ENCODE results near the gene RAB7A.
"Not testable (repeated sequence)": the region's sequence is repeated elsewhere in the genome, so short reads cannot be mapped to it uniquely, and the experiment has no call there.

RAB7A gene

GRCh38 chr3:128823008-128823407, 97.0 kb downstream of the RAB7A start:
- Histone ChIP-seq H3K36me3 (ENCODE audit: control insufficient read depth, insufficient read depth, low read length) (peaks cover 22% of the 10 kb centered on the region), H3K27me3 (ENCODE audit: control insufficient read depth, insufficient read depth, low read length) (no peaks in the 10 kb centered on the region), H3K4me1 (ENCODE audit: control insufficient read depth, insufficient read depth, low read length) (no peaks in the 10 kb centered on the region), H3K4me3 (ENCODE audit: low read depth, low read length) (no peak overlapping the region), H3K9ac (ENCODE audit: low read length) (no peak overlapping the region), H3K9me3 (ENCODE audit: control insufficient read depth, insufficient read depth, low read depth, low read length) (no peaks in the 10 kb centered on the region), H3K27ac (ENCODE audit: low read depth, low read length) (no peak overlapping the region)

DNA sequence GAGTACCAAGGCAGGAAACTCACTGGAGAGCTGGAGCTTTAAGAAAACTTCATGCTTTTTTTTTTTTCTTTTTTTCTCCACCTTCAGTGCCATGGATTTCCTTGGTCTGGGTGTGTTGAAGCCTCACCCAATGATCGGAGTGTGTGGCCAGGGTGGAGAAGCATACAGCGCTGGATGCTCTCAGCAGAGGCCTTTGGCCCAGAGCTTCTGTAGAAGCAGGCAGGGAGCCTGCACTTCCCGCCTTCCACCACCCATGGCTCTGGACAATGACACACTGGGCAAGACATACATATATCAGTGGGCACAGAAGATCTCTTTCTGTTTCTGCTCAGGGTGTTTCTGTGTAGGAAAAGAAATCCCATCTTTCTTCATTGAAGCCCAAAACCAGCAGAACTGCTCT, 97.6 kb downstream of the RAB7A start:
- no peaks in the 10 kb centered on the region for H3K4me1 ChIP-seq (ENCODE audit: control insufficient read depth, insufficient read depth, low read length)
- H3K27me3 ChIP-seq (ENCODE audit: control insufficient read depth, insufficient read depth, low read length) = no peaks in the 10 kb centered on the region
- H3K9me3 ChIP-seq (ENCODE audit: control insufficient read depth, insufficient read depth, low read depth, low read length) = no peaks in the 10 kb centered on the region
- H3K9ac ChIP-seq (ENCODE audit: low read length) = no peak overlapping the region
- H3K27ac ChIP-seq (ENCODE audit: low read depth, low read length) = no peak overlapping the region
- H3K4me3 ChIP-seq (ENCODE audit: low read depth, low read length) = no peak overlapping the region
- peaks cover 16% of the 10 kb centered on the region for H3K36me3 ChIP-seq (ENCODE audit: control insufficient read depth, insufficient read depth, low read length)

- Histone ChIP-seq H3K9me3 (ENCODE audit: control insufficient read depth, insufficient read depth, low read depth, low read length) (no peaks in the 10 kb centered on the region), H3K4me3 (ENCODE audit: low read depth, low read length) (no peak overlapping the region), H3K27me3 (ENCODE audit: control insufficient read depth, insufficient read depth, low read length) (no peaks in the 10 kb centered on the region), H3K4me1 (ENCODE audit: control insufficient read depth, insufficient read depth, low read length) (no peaks in the 10 kb centered on the region), H3K27ac (ENCODE audit: low read depth, low read length) (no peak overlapping the region), H3K36me3 (ENCODE audit: control insufficient read depth, insufficient read depth, low read length) (peaks cover 9% of the 10 kb centered on the region), H3K9ac (ENCODE audit: low read length) (no peak overlapping the region)
Observed at GRCh38 chr3:128824132-128824850, 98.3 kb downstream of the RAB7A start.

DNA sequence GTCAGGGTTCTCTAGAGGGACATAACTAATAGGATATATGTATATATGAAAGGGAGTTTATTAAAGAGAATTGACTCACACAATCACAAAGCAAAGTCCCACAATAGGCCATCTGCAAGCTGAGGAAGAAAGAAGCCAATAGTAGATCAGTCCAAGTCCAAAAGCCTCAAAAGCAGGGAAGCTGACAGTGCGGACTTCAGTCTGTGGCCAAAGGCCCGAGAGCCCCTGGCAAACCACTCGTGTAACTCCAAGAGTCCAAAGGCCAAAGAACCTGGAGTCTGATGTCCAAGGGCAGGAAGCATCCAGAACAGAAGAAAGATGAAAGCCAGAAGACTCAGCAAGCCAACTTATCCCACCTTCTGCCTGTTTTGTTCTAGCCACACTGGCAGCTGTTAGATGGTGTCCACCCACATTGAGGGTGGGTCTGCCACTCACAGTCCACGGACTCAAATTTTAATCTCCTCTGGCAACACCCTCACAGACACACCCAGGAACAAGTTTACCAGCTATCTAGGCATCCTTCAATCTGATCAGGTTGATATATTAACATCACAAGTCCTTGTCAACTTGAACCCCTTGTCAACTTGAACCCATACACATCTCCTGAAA, 99.2 kb downstream of the RAB7A start:
- no peaks in the 10 kb centered on the region for H3K9me3 ChIP-seq (ENCODE audit: control insufficient read depth, insufficient read depth, low read depth, low read length)
- H3K4me1 ChIP-seq (ENCODE audit: control insufficient read depth, insufficient read depth, low read length) = no peaks in the 10 kb centered on the region
- no peaks in the 10 kb centered on the region for H3K27me3 ChIP-seq (ENCODE audit: control insufficient read depth, insufficient read depth, low read length)
- no peak overlapping the region for H3K9ac ChIP-seq (ENCODE audit: low read length)
- no peak overlapping the region for H3K27ac ChIP-seq (ENCODE audit: low read depth, low read length)
- peaks cover 4% of the 10 kb centered on the region; the same call in 1 of the 2 replicates for H3K36me3 ChIP-seq (ENCODE audit: control insufficient read depth, insufficient read depth, low read length)
- H3K4me3 ChIP-seq (ENCODE audit: low read depth, low read length) = no peak overlapping the region

GRCh38 chr3:128829087-128829486, 103.1 kb downstream of the RAB7A start:
- not testable (repeated sequence) for H3K4me3 ChIP-seq (ENCODE audit: low read depth, low read length); H3K4me1 ChIP-seq (ENCODE audit: control insufficient read depth, insufficient read depth, low read length); H3K27me3 ChIP-seq (ENCODE audit: control insufficient read depth, insufficient read depth, low read length); H3K27ac ChIP-seq (ENCODE audit: low read depth, low read length); H3K36me3 ChIP-seq (ENCODE audit: control insufficient read depth, insufficient read depth, low read length); H3K9me3 ChIP-seq (ENCODE audit: control insufficient read depth, insufficient read depth, low read depth, low read length); H3K9ac ChIP-seq (ENCODE audit: low read length)

GRCh38 chr3:128829925-128830625, 104.1 kb downstream of the RAB7A start:
- H3K27me3 ChIP-seq (ENCODE audit: control insufficient read depth, insufficient read depth, low read length); H3K9me3 ChIP-seq (ENCODE audit: control insufficient read depth, insufficient read depth, low read depth, low read length); H3K4me1 ChIP-seq (ENCODE audit: control insufficient read depth, insufficient read depth, low read length); H3K36me3 ChIP-seq (ENCODE audit: control insufficient read depth, insufficient read depth, low read length); H3K4me3 ChIP-seq (ENCODE audit: low read depth, low read length); H3K9ac ChIP-seq (ENCODE audit: low read length); H3K27ac ChIP-seq (ENCODE audit: low read depth, low read length): not testable (repeated sequence)

DNA sequence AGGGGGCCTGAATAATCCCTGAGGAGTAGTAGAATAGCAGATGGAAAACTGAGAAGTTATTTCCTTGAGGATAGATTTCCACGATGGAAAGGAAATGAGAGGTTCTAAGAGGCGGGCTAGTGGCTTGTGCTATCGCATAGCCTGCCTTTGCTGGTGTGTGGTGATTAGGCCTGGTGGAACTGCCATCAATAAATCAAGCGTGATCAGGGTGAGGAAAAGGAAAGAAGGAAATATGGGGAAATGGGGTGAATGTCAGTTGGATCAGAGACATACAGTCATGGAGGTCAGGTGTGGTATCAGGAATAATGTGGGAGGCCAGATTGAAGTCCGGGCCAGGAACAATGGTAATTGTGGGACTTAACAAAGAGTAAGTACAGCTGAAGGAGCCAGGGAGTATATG, 104.8 kb downstream of the RAB7A start:
- H3K27ac ChIP-seq (ENCODE audit: low read depth, low read length); H3K27me3 ChIP-seq (ENCODE audit: control insufficient read depth, insufficient read depth, low read length); H3K9me3 ChIP-seq (ENCODE audit: control insufficient read depth, insufficient read depth, low read depth, low read length); H3K4me1 ChIP-seq (ENCODE audit: control insufficient read depth, insufficient read depth, low read length); H3K36me3 ChIP-seq (ENCODE audit: control insufficient read depth, insufficient read depth, low read length); H3K9ac ChIP-seq (ENCODE audit: low read length); H3K4me3 ChIP-seq (ENCODE audit: low read depth, low read length): not testable (repeated sequence)

DNA sequence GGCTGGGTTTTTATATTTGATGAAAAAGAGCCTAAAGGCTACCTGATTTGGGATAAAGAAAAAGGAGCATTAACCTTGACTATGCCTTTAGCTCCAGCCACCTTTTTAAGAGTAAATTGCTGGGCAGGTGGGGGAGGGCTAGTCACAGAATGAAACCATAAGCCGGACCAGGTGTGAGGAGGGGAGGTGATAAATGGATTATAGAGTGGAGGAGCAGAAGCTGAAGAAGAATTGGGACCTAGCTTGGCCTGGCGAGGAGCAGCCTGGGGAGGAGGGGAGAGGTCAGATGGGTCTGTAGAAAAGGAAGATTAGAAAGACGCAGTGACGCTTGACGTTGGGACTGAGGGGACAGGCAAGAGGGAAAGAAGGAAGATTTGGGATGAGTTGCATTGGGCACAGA, 107.0 kb downstream of the RAB7A start:
- H3K9me3 ChIP-seq (ENCODE audit: control insufficient read depth, insufficient read depth, low read depth, low read length); H3K27me3 ChIP-seq (ENCODE audit: control insufficient read depth, insufficient read depth, low read length): not testable (repeated sequence)

DNA sequence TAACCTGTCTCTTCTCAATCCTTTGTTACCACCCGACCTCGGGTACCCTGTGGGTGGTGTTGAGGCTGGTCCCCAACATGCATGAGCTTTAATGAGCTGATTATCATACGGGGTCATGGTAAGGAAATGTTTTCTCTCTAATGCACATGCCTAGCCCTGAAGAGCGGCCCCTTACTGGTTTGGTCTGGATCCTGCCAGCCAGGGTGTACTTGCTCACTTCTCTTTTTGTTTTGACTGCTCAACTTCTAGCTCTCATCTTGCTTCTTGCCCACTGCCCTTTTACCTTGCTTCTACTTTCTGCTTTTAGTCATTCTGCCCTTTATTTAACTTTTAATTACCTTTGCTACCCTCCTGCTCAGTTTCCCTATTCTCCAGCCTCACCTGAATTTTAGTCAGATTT, 109.1 kb downstream of the RAB7A start:
- Histone ChIP-seq H3K9me3 (ENCODE audit: control insufficient read depth, insufficient read depth, low read depth, low read length) (no peaks in the 10 kb centered on the region), H3K4me1 (ENCODE audit: control insufficient read depth, insufficient read depth, low read length) (no peaks in the 10 kb centered on the region), H3K27ac (ENCODE audit: low read depth, low read length) (no peak overlapping the region), H3K9ac (ENCODE audit: low read length) (no peak overlapping the region), H3K27me3 (ENCODE audit: control insufficient read depth, insufficient read depth, low read length) (no peaks in the 10 kb centered on the region), H3K36me3 (ENCODE audit: control insufficient read depth, insufficient read depth, low read length) (no peaks in the 10 kb centered on the region), H3K4me3 (ENCODE audit: low read depth, low read length) (no peak overlapping the region)

More for the DNA sequence above, 107.0 kb downstream of the RAB7A start:
- not testable (repeated sequence) for H3K27ac ChIP-seq (ENCODE audit: low read depth, low read length); H3K9ac ChIP-seq (ENCODE audit: low read length); H3K4me3 ChIP-seq (ENCODE audit: low read depth, low read length); H3K36me3 ChIP-seq (ENCODE audit: control insufficient read depth, insufficient read depth, low read length); H3K4me1 ChIP-seq (ENCODE audit: control insufficient read depth, insufficient read depth, low read length)

DNA sequence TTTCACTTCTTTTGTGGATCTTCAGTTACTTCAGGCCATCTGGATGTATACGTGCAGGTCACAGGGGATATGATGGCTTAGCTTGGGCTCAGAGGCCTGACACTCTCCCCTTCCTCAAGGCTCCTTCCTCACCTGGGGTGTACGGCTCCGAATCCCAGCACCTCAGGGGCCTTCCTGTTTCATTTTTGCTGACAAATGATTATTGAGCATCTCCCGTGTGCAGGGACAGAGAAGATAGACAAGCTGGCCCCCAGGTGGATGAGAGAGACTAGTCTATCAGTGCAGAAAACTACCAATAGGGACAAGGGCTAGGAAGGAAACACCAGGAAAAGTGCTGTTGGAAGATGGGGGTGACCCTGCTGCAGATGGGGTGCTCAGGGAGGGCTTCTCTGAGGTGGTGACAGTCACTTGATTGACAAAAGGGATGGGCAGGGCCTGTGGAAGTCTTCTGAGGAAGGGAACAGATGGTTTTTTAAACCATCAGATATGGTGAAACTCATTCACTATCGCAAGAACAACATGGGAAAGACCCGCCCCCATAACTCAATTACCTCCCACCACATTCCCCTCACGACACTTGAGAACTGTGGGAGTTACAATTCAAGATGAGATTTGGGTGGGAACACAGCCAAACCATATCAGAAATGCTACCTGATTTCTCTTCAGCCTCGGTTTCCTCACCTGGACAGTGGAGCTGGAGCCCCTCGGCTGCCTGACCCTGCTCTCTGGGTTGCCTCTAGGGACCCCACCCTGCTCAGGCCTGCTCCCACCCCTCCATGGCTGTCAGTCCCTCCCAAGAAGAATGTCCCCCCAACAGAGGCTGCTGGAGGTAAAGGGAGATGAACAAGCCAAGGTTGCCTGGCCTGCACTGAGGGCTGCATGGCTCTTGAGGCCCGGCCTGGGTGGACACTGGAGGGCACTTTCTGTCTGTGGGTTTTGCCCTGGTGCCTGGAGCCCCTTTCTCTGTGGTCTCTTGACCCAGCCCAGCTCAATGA, 116.2 kb downstream of the RAB7A start:
- Histone ChIP-seq H3K27me3 (ENCODE audit: control insufficient read depth, insufficient read depth, low read length) (no peaks in the 10 kb centered on the region), H3K4me1 (ENCODE audit: control insufficient read depth, insufficient read depth, low read length) (peaks cover 15% of the 10 kb centered on the region; the same call in 1 of the 2 replicates), H3K27ac (ENCODE audit: low read depth, low read length) (no peak overlapping the region), H3K9ac (ENCODE audit: low read length) (no peak overlapping the region), H3K9me3 (ENCODE audit: control insufficient read depth, insufficient read depth, low read depth, low read length) (no peaks in the 10 kb centered on the region; the same call in 1 of the 2 replicates), H3K4me3 (ENCODE audit: low read depth, low read length) (no peak overlapping the region), H3K36me3 (ENCODE audit: control insufficient read depth, insufficient read depth, low read length) (no peaks in the 10 kb centered on the region)
